Activated naive CD4-positive, alpha-beta T cell treated with anti-CD3 and anti-CD28 coated beads, Interleukin-2, amount 10 ng/mL, durations not matched to agents 7 days and 5 days (primary cell): ENCODE measurements around the gene CDC27.

Experiments
- CTCF ChIA-PET: fragments of 350-600 bp; sonication (Branson Sonifier 250); formaldehyde crosslinking; loops from one replicate; lab custom pipeline; 2021; ENCODE audit warnings: antibody characterized with exemption; lab: Charles Lee
- DNase-seq: peaks from one replicate; pipeline ENCODE4 v3.0.0-alpha.2; 2020
- H3K27ac Mint-ChIP-seq: one replicate; pipeline ENCODE4 v1.8.0; 2021; ENCODE audit warnings: mild to moderate bottlenecking, moderate library complexity, mixed read lengths
- H3K27me3 Mint-ChIP-seq: one replicate; pipeline ENCODE4 v1.8.0; 2021; ENCODE audit warnings: mild to moderate bottlenecking, mixed read lengths
- H3K36me3 Mint-ChIP-seq: one replicate; pipeline ENCODE4 v1.8.0; 2021; ENCODE audit warnings: mixed read lengths
- H3K4me1 Mint-ChIP-seq: one replicate; pipeline ENCODE4 v1.8.0; 2021; ENCODE audit warnings: mixed read lengths
- H3K4me3 Mint-ChIP-seq: one replicate; pipeline ENCODE4 v1.8.0; 2021; ENCODE audit warnings: mild to moderate bottlenecking, moderate library complexity, mixed read lengths
- H3K9me3 Mint-ChIP-seq: one replicate; pipeline ENCODE4 v1.8.0; 2021; ENCODE audit warnings: mixed read lengths

The CDC27 gene

DNA sequence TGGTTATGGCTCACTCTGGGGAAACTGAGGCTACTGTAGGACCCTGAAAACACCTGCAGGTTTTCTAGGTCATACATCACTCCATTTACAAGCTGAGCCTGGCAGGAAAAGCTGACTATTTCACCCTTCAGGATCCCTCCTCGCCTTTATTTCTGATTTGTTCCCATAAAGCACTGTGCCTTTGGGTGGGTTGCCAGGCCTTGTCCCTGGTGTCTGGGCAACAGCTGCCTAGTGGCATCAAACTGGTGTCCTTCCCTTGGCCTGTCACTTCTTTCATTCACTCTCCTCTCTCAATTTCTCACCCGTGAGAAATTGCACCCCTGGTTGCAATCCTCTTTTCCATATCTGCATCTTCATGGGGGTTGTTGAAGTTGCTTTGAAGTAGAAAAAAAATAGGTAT, 21.7 kb upstream of the CDC27 start:
- Mint-ChIP-seq H3K9me3 (no peaks in the 10 kb centered on the region), H3K4me3 (no peak overlapping the region), H3K36me3 (no peaks in the 10 kb centered on the region), H3K27me3 (peaks cover 40% of the 10 kb centered on the region), H3K4me1 (peaks cover 20% of the 10 kb centered on the region), H3K27ac (no peak overlapping the region)
- DNase-seq = no peak
- CTCF ChIA-PET = interaction anchor here (0.7 to 1.5 kb wide), 3 partner anchors 10 to 19 kb away, joined by 3 to 7 read pairs (median 3); no protein-coding TSS in a partner anchor

- CTCF ChIA-PET = interaction anchor here (0.7 to 1.5 kb wide), 3 partner anchors 10 to 20 kb away, joined by 3 to 7 read pairs (median 3); no protein-coding TSS in a partner anchor
- DNase-seq = no peak
- Mint-ChIP-seq H3K27ac (no peak overlapping the region), H3K36me3 (no peaks in the 10 kb centered on the region), H3K4me1 (peaks cover 27% of the 10 kb centered on the region), H3K27me3 (peaks cover 40% of the 10 kb centered on the region), H3K4me3 (no peak overlapping the region), H3K9me3 (no peaks in the 10 kb centered on the region)
Measured at GRCh38 chr17:47210105-47210504, 21.0 kb upstream of the CDC27 start.

GRCh38 chr17:47209499-47209898, 20.4 kb upstream of the CDC27 start:
- peaks cover 33% of the 10 kb centered on the region for H3K4me1 Mint-ChIP-seq
- no peaks in the 10 kb centered on the region for H3K9me3 Mint-ChIP-seq
- DNase-seq = no peak
- no peak overlapping the region for H3K27ac Mint-ChIP-seq
- CTCF ChIA-PET = interaction anchor here (1.2 to 1.5 kb wide), 2 partner anchors 12 to 20 kb away, joined by 3 to 7 read pairs; no protein-coding TSS in a partner anchor
- H3K27me3 Mint-ChIP-seq = peaks cover 40% of the 10 kb centered on the region
- no peak overlapping the region for H3K4me3 Mint-ChIP-seq
- no peaks in the 10 kb centered on the region for H3K36me3 Mint-ChIP-seq

GRCh38 chr17:47208744-47209488, 19.8 kb upstream of the CDC27 start, which contains the start of gene MYL4:
Gene MYL4, plus strand, starts transcription at chr17:47209348. Its CDS starts 75 bp downstream, at chr17:47209423.
- peaks cover 38% of the 10 kb centered on the region for H3K4me1 Mint-ChIP-seq
- H3K9me3 Mint-ChIP-seq = no peaks in the 10 kb centered on the region
- no peaks in the 10 kb centered on the region for H3K36me3 Mint-ChIP-seq
- H3K4me3 Mint-ChIP-seq = no peak within 1 kb of the TSS
- CTCF ChIA-PET = no interaction called here
- H3K27me3 Mint-ChIP-seq = peaks cover 34% of the 10 kb centered on the region
- no peak for DNase-seq
- no peak within 1 kb of the TSS for H3K27ac Mint-ChIP-seq

- no peak for DNase-seq
- no peak overlapping the region for H3K27ac Mint-ChIP-seq
- no peaks in the 10 kb centered on the region for H3K36me3 Mint-ChIP-seq
- CTCF ChIA-PET = interaction anchor here (1.7 to 3.8 kb wide), 2 partner anchors 13 to 22 kb away, joined by 10 to 15 read pairs; no protein-coding TSS in a partner anchor
- peaks cover 24% of the 10 kb centered on the region for H3K27me3 Mint-ChIP-seq
- peaks cover 48% of the 10 kb centered on the region for H3K4me1 Mint-ChIP-seq
- H3K4me3 Mint-ChIP-seq = no peak overlapping the region
- H3K9me3 Mint-ChIP-seq = no peaks in the 10 kb centered on the region
Measured at GRCh38 chr17:47207143-47208067, 18.3 kb upstream of the CDC27 start.

- Mint-ChIP-seq H3K27ac (peak overlapping the region; percentile 96), H3K4me1 (peaks cover 52% of the 10 kb centered on the region), H3K36me3 (no peaks in the 10 kb centered on the region), H3K27me3 (peaks cover 10% of the 10 kb centered on the region), H3K4me3 (peak overlapping the region; percentile 46), H3K9me3 (no peaks in the 10 kb centered on the region)
- DNase-seq = peak; percentile 84
- CTCF ChIA-PET = interaction anchor here (0.9 to 3.8 kb wide), 4 partner anchors 12 to 60 kb away, joined by 3 to 15 read pairs (median 3); partner anchors contain the start of gene CDC27
Measured at GRCh38 chr17:47205419-47205963, 16.4 kb upstream of the CDC27 start.

DNA sequence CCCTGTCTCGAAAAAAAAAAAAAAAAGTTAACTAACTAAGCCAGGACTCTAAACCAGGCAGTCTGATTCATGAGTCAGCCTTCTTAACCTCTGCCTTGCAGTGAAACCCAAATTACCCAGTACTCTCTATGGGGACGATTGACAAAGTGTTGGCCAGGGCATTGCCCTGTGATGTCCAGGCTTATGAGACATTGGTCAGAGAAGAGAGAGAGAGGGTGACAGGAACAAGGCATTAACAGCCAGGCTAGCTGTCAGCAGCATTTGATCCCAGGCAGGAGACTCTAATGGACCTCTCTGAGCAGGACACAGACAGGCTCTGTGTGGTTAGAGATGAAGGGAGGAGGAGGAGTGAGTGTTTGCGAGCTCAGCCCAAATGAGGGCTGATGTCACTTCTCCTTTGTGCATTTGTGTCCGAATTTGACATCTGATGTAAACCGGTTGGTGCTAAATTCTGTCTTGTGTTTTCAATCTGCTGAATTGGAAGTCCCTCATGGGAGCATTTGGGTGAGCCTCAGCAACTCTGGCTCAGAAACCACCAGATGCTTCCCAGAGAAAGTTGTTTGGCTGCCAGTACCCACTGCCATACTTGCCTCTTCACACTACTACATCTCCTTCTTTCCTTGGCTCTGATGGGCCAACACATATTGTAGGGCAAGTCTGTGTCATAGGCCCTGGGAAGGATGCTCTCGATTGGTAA, 15.8 kb upstream of the CDC27 start:
- CTCF ChIA-PET = interaction anchor here (0.9 to 3.8 kb wide), 3 partner anchors 13 to 60 kb away, joined by 3 to 15 read pairs (median 3); no protein-coding TSS in a partner anchor
- Mint-ChIP-seq H3K27me3 (peaks cover 10% of the 10 kb centered on the region), H3K36me3 (no peaks in the 10 kb centered on the region), H3K4me1 (peaks cover 58% of the 10 kb centered on the region), H3K9me3 (no peaks in the 10 kb centered on the region), H3K4me3 (peak overlapping the region; percentile 46), H3K27ac (peak overlapping the region; percentile 96)
- peak; percentile 39 for DNase-seq

DNA sequence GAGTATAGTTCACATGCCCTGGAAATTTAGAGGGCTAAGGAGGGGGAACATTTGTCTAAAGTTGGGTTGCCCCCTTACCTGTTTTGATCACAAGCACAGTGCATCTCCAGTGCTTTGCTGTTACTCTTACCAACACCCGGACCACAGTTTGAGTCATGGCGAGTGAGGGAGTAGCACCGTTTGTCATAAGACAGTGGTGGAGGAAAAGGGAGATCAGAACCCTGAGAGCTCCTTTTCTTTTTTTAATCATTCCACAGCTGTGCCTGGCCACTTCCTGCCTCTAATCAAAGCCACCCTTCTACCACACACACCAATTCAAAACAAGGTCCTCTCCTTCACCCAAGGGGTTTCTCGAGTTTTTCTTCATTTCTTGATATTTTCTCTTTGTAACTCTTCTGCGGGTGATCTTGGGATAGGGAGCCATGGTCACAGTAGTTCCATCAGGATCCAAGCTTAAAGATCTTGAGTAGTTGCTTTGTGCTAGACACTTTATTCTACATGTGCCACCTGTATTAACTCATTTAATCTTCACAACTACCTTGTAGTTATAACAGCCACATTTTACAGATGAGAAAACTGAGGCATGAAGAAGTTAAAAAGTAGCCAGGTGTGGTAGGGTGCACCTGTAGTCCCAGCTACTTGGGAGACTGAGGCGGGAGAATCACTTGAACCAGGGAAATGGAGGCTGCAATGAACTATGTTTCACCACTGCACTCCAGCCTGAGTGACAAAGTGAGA, 15.1 kb upstream of the CDC27 start:
- H3K4me1 Mint-ChIP-seq = peaks cover 61% of the 10 kb centered on the region
- H3K9me3 Mint-ChIP-seq = no peaks in the 10 kb centered on the region
- CTCF ChIA-PET = interaction anchor here (0.9 to 3.8 kb wide), 3 partner anchors 13 to 59 kb away, joined by 3 to 15 read pairs (median 3); no protein-coding TSS in a partner anchor

GRCh38 chr17:47201166-47201565, 12.1 kb upstream of the CDC27 start:
- peaks cover 4% of the 10 kb centered on the region for H3K27me3 Mint-ChIP-seq
- CTCF ChIA-PET = interaction anchor here (0.7 to 1.6 kb wide), 2 partner anchors 11 to 28 kb away, joined by 3 to 4 read pairs; no protein-coding TSS in a partner anchor
- no peaks in the 10 kb centered on the region for H3K36me3 Mint-ChIP-seq
- no peak overlapping the region for H3K4me3 Mint-ChIP-seq
- no peak for DNase-seq
- peaks cover 45% of the 10 kb centered on the region for H3K4me1 Mint-ChIP-seq
- H3K9me3 Mint-ChIP-seq = no peaks in the 10 kb centered on the region
- H3K27ac Mint-ChIP-seq = no peak overlapping the region

More for the DNA sequence above, 15.1 kb upstream of the CDC27 start:
- no peak overlapping the region for H3K4me3 Mint-ChIP-seq
- H3K27me3 Mint-ChIP-seq = peaks cover 6% of the 10 kb centered on the region
- peak; percentile 62 for DNase-seq
- no peaks in the 10 kb centered on the region for H3K36me3 Mint-ChIP-seq
- peak overlapping the region; percentile 96 for H3K27ac Mint-ChIP-seq

DNA sequence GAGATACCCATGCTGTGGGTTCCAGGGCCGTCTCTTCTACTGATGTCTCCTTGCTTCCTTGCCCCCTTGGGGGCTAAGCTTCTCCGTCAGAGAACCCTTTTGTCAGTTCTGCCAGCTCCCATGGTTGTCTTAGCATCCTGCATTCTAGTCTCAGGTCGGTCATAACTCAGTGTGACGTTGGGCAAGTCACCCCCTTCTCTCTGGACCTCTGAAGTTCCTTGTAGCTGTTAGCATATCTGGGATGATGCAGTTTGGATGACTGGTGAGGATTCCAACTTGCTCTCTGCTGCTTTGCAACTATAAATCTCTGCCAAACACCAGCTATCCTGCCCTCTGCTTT, 11.2 kb upstream of the CDC27 start:
- Mint-ChIP-seq H3K4me1 (peaks cover 36% of the 10 kb centered on the region), H3K27ac (peak overlapping the region; percentile 42), H3K9me3 (no peaks in the 10 kb centered on the region), H3K36me3 (no peaks in the 10 kb centered on the region), H3K4me3 (no peak overlapping the region), H3K27me3 (peaks cover 4% of the 10 kb centered on the region)
- CTCF ChIA-PET = interaction anchor here (0.8 to 1.6 kb wide), 3 partner anchors 16 to 36 kb away, joined by 3 to 4 read pairs (median 3); no protein-coding TSS in a partner anchor
- DNase-seq = no peak

DNA sequence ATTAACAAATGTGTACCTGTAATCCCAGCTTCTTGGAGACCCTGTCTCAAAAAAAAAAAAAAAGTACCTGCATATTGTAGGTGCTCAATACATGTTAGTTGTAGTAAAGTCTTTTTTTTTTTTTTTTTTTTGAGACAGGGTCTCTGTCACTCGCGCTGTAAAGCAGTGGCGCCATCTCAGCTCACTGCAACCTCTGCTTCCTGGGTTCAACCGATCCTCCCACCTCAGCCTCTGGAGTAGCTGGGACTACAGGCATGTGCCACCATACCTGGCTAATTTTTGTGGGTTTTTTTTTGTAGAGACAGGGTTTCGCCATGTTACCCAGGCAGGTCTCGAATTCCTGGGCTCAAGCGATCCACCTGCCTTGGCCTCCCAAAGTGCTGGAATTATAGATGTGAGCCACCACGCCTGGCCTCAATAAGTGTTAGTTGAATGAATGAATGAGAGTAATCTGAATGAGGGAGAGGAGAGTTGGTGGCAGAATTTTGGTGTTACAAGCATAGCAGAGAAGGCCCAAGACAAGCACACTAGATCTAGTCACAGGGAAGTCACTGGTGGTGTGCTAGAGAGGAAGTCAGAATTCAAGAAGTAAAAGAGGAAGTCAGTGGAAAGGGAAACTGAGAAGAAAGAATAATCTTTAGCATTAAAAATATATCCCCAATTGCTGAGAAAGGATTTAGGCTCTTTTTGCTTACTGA, 10.7 kb upstream of the CDC27 start:
- Mint-ChIP-seq H3K4me1 (peaks cover 31% of the 10 kb centered on the region), H3K36me3 (no peaks in the 10 kb centered on the region), H3K27me3 (peaks cover 4% of the 10 kb centered on the region), H3K9me3 (no peaks in the 10 kb centered on the region), H3K4me3 (no peak overlapping the region), H3K27ac (peak overlapping the region; percentile 42)
- DNase-seq = no peak
- CTCF ChIA-PET = interaction anchor here (0.8 to 1.6 kb wide), 3 partner anchors 15 to 35 kb away, joined by 3 to 4 read pairs (median 3); no protein-coding TSS in a partner anchor

- Mint-ChIP-seq H3K36me3 (no peaks in the 10 kb centered on the region), H3K9me3 (no peaks in the 10 kb centered on the region), H3K27ac (no peak overlapping the region), H3K4me1 (peaks cover 20% of the 10 kb centered on the region), H3K4me3 (no peak overlapping the region), H3K27me3 (peaks cover 4% of the 10 kb centered on the region)
- CTCF ChIA-PET = interaction anchor here (1.3 kb wide), 1 partner anchor 12 kb away, joined by 3 read pairs; no protein-coding TSS in a partner anchor
- no peak for DNase-seq
Measured at GRCh38 chr17:47197821-47198220, 8.7 kb upstream of the CDC27 start.
